Measurements from ENCODE around the gene AK5.

DNA sequence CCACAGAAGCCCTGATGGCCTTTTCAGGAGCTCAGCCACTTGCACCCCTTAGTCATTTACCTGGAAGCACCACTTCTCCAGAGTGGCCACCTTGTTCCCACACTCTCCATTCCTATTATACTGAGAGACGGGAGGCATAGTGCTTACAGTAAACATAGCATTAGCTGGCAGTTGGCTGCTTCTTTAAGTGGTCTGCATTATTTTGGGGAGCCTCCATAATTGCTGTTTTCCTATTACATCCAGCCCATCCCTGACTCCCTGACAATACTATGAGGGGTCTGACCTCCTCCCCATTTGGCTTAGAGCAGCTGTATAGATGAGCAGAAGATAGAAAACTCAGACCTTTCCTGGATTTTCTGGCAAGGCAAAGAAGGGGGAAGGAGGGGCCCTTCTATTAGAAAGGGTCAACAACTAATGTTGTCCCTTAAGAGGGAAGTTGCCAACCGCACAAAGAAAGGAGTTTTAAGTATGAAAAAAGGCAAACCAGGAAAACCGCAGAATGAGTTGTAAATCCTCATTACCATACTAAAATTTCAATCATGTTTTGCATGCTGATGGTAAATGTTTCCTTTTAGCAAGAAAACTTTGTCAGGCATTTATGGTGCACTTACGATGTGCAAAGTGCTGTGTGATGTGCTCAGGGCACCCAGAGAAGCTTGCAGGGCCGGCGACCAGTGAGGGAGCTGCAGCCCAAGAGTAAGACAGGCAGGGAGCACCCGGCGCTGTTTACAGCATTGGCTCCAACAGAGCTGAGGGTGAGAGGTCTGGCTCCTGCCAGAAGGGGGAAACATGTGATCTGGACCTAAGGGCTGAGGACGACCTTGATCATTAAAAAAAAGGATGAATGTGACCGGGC is 233.3 kb downstream of the AK5 start:
- TF ChIP-seq, protein P1, sequence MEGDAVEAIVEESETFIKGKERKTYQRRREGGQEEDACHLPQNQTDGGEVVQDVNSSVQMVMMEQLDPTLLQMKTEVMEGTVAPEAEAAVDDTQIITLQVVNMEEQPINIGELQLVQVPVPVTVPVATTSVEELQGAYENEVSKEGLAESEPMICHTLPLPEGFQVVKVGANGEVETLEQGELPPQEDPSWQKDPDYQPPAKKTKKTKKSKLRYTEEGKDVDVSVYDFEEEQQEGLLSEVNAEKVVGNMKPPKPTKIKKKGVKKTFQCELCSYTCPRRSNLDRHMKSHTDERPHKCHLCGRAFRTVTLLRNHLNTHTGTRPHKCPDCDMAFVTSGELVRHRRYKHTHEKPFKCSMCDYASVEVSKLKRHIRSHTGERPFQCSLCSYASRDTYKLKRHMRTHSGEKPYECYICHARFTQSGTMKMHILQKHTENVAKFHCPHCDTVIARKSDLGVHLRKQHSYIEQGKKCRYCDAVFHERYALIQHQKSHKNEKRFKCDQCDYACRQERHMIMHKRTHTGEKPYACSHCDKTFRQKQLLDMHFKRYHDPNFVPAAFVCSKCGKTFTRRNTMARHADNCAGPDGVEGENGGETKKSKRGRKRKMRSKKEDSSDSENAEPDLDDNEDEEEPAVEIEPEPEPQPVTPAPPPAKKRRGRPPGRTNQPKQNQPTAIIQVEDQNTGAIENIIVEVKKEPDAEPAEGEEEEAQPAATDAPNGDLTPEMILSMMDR (IDR thresholded peaks at IDR 0.05): no peak; the same call in 1 of the 2 replicates
- TF ChIP-seq ZFX (IDR thresholded peaks at IDR 0.05; ENCODE audit: borderline replicate concordance): no peak

Data from 22Rv1 (cell line).